GM21381 (cell line): ENCODE results near the gene INO80C.
"Not testable (repeated sequence)": the region's sequence is repeated elsewhere in the genome, so short reads cannot be mapped to it uniquely, and the experiment has no call there.

Experiments used
- ATAC-seq: cut with Tn5 transposase; IDR thresholded peaks from one replicate; pipeline ENCODE4 v1.9.1; 2021; ENCODE audit warnings: mild to moderate bottlenecking, moderate library complexity; ENCODE audit not compliant: unreplicated experiment

Gene INO80C

DNA sequence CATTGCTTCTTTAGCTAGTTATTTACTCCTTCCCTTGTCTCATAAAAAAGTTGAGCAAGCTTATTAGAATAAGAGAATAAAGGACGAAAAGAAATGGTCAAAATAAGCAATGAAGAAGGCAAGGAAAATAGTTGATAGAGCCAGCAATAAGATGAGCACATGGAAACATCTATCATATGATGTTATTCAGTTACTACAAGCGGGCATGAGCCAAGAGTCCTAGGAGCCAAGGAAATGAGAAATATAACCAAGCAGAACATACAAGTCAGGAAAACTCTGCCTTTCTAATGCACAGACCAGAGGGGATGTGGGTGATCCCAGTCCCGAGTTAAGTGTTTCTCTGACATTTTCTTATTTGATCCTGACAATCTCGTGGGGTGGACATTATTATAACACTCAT, 33.9 kb downstream of the INO80C start:
- no peak for ATAC-seq

DNA sequence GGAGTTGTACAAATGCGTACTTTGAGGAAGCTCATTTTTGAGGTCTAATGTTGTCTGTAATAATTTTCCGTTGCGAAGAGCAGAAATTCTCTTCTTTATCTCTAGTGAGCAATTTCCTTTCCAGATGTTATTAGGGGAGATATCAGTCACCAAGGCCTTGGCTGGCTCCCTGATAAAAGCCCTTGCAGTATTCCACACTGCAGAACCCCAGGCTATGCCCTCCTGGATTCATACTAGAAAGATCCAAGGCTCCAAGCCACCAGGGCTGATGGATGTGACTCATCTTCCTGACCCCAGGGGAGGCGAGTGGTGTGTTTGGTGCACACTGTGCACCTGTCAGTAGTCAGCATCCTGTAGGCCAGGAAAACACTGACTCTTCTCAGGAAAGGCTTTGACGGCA, 34.7 kb downstream of the INO80C start:
- ATAC-seq = no peak

DNA sequence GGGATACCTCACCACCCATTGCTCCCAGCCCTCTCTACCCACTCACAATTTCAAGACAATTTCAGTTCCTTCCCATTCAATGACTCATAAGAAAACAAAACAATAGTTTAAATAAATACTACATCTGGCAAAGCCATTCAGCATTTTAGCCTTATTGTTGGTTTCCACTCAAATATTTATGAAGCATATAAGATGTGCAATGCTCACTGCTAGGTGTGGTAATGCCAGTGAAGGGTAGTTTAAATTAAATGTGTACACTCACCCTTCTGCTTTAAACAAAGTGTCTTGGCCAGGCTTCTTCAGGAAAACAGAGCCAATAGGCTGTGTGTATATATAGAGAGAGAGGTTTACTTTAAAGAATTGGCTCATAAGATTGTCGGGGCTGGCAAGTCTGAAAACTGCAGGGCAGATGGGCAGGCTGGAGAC, 37.0 kb downstream of the INO80C start:
- no peak for ATAC-seq

- no peak for ATAC-seq
Measured at GRCh38 chr18:35459997-35460396, 37.8 kb downstream of the INO80C start.

DNA sequence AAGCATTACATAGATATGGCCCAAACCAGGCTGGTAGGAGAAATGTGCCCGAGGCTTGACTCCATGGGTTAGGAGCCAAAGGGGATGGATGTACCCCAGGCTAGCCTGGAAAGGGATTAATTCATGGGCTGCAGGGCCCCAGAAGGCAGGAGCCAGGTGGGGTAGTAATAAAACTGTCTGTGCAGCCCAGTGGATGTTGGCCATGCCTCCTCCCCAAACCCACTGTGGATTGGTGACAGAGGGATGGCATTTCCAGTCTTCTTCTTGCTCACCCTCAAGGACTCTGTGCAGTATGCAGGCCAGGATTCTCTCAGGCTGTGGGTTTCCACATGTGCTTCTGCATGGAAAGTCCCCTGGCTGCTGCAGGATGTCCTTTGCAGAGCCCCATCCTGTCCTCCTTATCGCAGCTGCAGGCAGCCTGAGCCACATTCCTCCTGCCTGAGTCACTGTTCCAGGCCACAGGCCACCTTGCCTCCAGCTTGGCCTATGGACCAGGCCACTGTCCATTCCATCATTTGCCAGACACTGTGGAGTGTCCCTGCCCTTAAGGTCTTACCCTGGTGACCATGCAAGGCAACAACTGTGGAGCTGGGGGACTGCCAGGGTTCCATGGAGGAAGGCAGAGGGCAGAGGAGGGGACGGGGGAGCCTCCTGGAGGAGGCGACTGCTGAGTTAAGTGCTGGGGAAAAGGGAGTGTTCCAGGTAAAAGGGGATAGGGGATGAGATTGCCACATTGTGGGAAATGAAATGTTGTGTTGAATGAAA, 38.9 kb downstream of the INO80C start:
- no peak for ATAC-seq

GRCh38 chr18:35458271-35458670, 39.5 kb downstream of the INO80C start:
- no peak for ATAC-seq

GRCh38 chr18:35457140-35457704, 40.5 kb downstream of the INO80C start:
- no peak for ATAC-seq

DNA sequence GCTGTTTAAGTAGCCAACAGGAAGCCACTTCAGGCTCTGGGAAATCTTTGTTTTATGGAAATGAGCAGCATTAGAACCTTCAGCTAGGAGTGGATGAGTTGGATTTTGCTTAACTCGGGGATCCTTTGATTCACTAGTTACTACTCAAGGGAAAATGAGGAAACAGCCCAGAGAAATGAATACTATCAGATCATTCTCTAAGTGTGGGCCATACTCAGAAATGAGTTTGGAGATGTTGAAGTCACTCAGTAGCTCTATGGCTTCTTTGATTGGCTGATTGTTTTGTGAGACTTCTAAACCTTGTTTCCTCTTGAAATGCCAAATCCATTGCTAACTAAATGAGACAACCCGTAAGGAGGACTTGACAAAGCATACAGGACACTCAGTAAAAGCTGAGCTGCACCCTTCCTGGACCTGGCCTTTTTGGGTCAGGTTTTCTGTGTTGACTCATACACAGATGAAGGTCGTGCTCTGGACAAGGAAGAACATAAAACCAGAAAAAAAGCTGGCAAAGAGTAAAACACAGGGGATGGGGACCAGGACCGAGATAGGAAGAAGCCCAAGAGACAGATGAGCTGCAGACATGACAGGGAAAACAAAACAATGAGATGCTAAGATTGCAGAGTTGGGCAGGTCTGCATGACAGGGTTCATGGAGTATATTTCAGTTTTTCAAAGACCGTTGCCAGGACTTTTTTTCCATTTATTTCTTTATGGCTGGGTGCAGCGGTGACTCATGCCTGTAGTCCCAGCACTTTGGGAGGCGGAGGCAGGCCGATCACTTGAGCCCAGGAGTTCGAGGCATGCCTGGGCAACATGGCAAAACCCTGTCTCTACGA, 41.6 kb downstream of the INO80C start:
- no peak for ATAC-seq

DNA sequence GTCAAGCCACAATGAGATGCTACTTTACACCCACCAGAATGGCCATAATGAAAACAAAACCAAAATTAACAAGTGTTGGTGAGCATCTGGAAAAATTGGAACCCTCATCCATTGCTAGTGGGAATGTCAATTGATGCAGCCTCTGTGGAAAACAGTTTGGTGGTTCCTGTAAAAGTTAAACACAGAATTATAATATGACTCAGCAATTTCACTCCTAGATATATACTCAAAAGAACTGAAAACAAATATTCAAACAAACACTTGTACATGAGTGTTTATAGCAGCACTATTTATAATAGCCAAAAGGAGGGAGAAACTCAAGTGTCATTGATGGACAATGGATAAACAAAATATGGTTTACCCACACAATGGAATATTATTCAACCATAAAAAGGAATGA, 43.0 kb downstream of the INO80C start:
- no peak for ATAC-seq

GRCh38 chr18:35453065-35453464, 44.7 kb downstream of the INO80C start:
- ATAC-seq = not testable (repeated sequence)

DNA sequence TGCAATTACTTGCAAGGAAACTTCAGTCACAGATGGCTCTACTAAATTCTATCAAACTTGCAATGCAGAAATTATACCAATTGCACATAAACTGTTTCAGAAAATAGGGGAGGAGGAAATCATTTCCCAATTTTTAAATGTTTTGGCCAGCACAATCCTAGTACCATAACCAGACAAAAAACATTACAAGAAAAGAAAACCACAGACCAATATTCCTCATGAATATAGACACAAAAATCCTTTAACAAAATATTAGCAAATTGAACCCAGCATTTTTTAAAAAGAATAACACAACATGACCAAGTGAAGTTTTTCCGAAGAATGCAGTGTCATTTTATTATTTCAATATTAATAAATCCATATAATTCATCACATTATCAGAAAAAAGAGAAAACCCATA, 45.8 kb downstream of the INO80C start:
- ATAC-seq = no peak

DNA sequence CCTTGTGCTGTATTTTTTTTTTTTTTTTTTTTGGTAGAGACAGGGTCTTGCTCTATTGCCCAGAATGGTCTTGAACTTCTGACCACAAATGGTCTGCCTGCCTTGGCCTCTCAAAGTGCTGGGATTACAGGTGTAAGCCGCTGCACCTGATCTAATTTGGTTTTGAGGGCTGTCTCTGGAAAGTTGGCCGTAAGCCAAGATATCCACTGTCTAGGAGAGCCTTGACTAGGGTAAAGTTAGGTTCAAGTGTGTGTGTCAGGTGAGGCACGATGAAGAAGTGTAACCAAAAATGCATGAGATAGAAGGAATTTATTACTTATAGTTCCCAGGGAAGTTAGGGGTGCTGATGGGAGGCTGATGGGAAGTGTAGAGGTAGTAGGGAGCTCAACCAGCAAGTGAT, 46.7 kb downstream of the INO80C start:
- no peak for ATAC-seq

- ATAC-seq = no peak
Measured at GRCh38 chr18:35444636-35445035, 53.1 kb downstream of the INO80C start.

- no peak for ATAC-seq
Measured at GRCh38 chr18:35443847-35444246, 53.9 kb downstream of the INO80C start.

DNA sequence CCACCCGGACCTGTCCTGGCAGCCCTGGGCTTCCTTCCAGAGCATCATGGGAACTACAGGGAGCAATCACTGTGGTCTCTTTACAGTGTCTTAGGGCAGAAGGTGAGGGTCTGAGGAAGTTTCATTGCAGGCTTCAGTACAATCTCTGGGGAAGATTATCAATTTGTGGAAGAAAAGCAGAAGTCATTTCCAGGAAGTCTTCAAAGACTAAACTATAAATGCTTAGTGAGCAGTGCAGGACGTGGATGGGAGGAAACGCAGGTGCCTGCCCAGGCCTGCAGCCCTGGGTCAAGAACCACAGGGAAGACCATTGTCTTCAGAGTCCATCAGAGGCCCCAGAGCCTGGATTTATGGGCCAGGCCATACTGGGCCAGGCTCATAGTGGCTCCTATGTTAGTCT, 54.3 kb downstream of the INO80C start:
- no peak for ATAC-seq

GRCh38 chr18:35442701-35443100, 55.1 kb downstream of the INO80C start:
- no peak for ATAC-seq

GRCh38 chr18:35441857-35442595, 55.7 kb downstream of the INO80C start:
- no peak for ATAC-seq

GRCh38 chr18:35438480-35439234, 59.1 kb downstream of the INO80C start:
- ATAC-seq = no peak

DNA sequence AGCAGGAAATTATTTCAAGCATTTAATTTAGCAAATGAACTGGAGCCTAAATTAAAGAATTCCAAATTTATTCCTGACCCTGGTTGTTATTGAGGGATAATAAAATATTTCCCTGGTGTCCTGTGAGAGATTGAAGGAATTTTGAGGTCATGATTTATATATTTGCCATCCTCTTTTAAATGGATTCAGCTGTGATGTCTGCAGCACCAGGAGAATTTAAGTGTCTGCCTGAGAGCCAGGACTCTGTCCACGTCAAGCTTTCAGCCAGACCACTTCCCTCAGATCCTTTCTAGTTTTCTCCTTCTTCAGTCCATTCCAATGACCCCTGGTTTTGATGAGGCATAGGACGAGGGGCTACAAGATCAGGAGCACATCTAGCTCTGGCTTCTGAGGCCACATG, 59.9 kb downstream of the INO80C start:
- ATAC-seq = no peak

- no peak for ATAC-seq
Measured at GRCh38 chr18:35436076-35436649, 61.6 kb downstream of the INO80C start.
